Astrocyte of the hippocampus (primary cell): ENCODE data around the gene BTBD17.

Source experiments
- DNase-seq: peaks from one replicate; pipeline ENCODE4 v3.0.0; 2011; ENCODE audit warnings: low read depth, low spot score

The BTBD17 gene

DNA sequence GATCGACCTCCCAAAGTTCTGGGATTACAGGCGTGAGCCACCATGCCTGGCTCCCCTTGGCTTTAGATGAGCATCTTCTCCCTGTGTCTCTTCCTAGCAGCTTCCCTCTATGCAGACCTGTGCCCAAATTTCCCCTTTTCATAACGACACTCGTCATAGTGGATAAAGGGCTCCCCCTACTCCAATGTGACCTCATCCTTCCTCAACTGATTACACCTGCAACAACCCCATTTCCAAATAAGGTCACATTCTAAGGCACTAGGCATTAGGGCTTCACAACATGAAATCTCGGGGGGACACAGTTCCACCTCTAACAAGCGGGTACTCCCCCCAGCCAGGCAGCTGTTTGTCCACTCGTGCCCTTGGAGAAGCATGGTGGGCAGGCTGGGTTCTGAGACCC lies 25.4 kb downstream of the BTBD17 start:
- DNase-seq: no peak

DNA sequence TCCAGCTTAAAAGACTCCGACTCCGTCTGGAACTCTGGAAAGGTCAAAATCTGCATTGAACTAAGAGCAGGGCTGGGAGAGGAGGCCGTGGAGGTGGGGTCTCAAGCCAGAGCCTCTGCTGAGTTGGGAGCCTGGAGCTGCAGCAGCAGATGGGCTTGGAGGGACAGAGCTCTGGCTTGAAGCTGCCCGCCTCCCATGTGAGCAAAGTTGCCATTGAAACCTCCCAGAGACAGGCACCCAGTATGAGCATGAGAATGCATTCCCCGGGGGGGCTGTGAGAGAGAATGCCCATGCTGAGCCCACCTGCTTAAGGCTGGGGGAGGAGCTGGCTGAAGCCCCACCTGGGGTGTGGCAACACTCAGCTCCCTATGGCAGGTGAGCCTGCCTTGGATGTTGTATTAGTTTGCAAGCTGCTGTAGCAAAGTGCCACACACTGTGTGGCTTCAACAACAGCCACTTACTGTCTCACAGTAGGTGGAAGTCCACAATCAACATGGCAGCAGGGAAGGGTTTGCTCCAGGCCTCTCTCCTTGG lies 26.1 kb downstream of the BTBD17 start:
- DNase-seq: no peak

DNA sequence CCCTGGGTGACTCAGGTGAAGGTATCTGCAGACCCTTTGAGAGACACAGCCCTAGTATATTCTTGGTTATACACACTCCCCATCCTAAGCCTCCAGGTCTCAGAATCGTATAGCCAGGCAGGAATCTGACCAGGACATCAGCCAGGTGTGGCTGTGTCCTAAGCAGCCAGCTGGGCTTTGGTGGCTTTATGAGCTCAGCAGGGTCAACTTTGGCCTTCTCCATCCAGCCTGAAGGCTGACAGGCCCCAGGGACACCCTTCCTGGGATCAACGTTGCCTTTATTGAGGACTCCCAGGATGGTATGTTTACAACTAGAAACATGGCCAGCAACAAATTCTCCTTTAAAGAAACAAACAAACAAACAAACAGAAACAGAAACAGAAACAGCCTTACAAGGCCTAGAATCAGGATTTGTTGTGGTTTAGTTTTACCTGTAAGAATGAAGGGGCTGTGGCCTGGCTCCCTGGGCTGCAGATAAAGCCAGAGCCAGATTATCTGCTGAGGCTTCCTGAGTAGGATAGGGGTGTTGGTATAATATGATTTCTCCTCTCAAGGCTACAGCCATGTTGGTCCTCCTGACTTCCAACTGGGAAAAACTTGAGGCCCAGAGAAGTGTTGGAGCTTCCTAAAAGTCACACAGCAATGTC lies 27.2 kb downstream of the BTBD17 start:
- peak; percentile 12 for DNase-seq

DNA sequence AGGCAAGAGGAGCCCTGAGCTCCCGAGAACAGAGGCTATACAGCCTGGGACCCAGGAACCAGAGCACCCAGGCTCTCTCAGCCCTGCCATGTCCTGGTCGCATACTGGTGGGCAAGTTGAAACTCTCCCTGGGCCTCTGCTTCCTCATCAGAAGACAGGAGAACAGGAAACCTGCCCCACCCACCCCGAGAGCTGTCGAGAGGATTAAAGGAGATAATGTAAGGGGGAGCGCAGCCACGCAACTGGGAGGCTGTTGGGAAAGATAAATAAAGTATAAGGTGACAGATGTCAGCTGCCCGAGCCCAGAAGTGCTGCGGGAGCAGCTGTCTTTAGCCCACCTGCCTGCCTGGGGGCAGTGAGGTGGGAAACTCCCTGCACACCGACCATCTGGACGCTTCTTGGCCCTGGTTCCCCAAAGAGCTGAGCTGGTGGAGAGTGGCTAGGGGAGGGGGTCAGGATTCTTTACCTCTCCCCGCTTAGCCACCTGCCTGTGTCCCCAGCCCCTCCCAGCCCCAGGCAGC lies 28.8 kb downstream of the BTBD17 start:
- no peak for DNase-seq

- no peak for DNase-seq
Measured at GRCh38 chr17:74332017-74332650, 29.5 kb downstream of the BTBD17 start.

DNA sequence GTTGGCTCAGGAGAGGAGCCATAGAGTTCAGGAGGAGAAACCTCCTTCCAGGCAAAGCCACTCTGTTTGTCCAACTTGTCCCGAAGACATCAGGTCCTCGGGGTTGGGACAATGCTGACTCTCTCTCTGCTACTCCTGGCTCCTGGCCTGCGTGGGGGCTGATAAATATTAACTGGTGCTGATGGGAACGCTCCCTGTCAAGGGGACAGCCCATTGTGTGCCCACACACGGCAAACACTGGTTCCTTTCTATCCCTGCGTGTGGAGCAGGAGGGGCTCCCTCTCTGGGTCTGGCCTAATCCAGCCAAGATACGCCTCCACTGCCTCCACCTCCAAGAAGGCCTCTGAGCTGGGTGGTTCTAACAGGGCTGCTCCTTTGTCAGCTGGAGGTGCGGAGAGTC lies 31.2 kb downstream of the BTBD17 start:
- no peak for DNase-seq

- no peak for DNase-seq
Measured at GRCh38 chr17:74329378-74329777, 32.3 kb downstream of the BTBD17 start.

DNA sequence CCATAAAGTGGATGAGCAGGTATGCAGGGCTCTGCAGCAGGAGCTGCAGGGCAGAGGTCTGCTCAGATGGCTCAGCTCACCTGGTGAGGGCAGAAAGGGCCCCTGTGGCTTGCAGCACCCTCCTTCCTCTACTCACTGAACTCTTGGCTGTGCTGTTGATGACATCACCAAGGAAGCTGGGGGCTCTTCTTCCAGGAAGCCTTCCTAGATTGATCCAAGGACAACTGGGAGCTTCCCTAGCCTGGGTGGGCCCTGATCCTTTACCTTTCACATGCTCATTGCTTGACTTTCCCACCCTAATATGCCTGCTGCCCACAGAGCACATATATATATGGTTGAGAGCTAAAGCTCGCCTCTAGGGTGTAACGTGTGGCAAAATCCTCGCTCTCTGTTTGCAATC lies 33.2 kb downstream of the BTBD17 start:
- no peak for DNase-seq

DNA sequence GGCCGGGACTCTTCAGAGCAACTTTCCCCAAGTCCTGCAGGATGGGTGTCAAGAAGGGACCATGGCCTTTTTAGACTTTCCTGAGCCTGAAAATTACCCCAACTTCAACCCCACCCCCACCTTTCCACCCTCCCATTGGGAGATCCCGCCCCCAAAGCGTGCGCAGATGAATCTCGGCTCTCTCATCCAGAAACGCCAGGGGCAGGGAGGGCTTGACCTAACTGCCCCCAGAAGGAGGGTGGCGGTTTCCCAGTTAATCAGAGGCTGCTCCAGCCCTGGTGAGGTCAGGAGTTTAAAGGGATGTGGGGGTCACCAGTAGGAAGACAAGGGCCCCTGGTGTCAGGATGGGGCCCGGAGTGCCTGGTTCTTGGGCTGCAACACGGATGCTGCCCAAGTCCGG lies 35.2 kb downstream of the BTBD17 start:
- DNase-seq: no peak

DNA sequence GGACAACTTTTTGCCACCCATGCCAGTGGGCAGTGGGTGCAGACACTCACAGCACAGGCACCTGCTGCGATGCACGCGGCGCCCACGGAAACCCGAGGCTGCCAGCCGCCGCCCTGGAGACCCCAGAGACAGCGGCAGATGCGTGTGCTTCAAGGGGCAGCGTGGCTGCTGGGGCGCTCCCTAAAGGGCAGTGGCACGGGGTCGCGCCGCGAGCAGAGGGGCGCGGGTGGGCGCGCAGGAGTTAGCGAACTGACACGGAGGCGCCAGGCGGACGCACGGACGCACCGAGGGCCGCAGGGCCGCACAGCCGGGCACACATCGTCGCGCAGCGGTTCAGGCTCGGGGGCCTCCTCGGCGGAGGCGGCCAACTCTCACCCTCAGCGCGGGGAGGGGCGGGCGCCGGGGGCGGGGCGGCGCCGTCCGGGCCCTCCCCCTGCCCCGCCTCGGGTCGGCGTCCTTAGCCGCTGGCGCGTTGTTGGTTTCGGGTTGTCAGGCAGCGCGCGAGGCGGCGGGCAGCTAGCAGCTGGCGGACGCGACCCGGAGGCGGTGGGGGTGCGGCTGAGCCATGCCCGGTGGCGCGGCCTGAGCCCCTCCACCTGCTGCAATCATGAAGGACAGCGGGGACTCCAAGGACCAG lies 35.8 kb downstream of the BTBD17 start, which contains the start of gene KIF19:
TSS of gene KIF19 (plus strand) at position 484 of the 637 bp plus-strand sequence. CDS start at position 608, 124 bp downstream.
- DNase-seq: peak; percentile 35

DNA sequence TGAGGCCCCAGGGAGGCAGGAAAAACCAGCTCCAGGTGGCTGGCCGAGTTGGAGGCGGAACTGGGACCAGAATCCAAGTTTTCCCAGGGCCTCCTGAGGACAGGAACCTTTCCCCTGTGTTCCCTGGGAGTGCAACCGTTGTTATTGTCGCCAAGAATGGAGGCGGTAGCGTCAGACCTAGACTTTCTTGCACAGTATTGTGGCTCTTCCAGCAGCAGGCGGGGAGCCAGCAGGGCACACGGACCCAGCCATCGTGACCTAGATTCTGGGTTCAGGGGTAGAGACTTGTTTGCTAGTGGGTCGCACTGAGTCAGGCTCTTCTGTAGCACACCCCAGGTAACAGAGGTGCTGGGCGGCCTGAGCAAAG lies 36.3 kb downstream of the BTBD17 start:
- DNase-seq: no peak

DNA sequence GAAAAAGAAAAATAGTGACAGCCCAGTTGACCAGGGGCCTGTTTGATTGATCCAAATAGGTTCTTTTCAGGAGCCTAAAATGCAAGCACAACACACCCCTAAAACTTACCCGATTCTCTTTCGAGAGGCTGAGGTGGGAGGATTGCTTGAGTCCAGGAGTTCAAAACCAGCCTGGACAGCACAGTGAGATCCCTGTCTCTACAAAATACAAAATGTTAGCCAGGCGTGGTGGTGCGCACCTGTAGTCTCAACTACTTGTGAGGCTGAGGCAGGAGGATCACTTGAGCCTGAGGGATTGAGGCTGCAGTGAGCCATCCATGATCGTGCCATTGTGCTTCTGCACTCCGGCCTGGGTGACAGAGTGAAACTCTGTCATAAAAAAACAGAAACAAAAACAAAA lies 37.1 kb downstream of the BTBD17 start:
- no peak for DNase-seq

GRCh38 chr17:74318391-74318790 lies 43.3 kb downstream of the BTBD17 start:
- DNase-seq: no peak

GRCh38 chr17:74317071-74317470 lies 44.6 kb downstream of the BTBD17 start:
- no peak for DNase-seq

- no peak for DNase-seq
Measured at GRCh38 chr17:74316220-74316619, 45.4 kb downstream of the BTBD17 start.

DNA sequence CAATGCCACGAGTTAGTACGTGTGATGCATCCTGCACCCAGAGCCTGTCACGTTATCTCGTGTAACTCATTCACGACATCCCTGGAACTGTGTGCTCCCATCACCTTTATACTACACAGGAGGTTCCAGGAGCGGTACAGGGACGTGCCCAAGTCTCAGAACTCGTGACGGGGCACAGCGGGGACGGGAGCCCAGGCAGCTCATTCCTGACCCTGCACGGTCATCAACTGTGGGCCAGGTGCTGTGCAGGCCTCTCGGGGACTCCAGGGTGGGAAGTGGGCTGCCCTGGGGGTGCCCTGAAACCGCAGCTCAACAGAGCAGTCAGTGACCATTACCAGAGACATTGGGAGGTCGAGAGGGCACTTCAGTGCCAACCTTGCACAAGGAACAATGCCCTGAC lies 46.8 kb downstream of the BTBD17 start:
- DNase-seq: no peak

GRCh38 chr17:74309902-74310301 lies 51.8 kb downstream of the BTBD17 start:
- DNase-seq: no peak

GRCh38 chr17:74307984-74308773 lies 53.5 kb downstream of the BTBD17 start:
- peak; percentile 32 for DNase-seq
